VCaP (cell line): ENCODE results near the gene IGSF11.

Experiments used
- H3K27ac ChIP-seq: fragments of 450-650 bp; 2 replicates; pipeline ENCODE4 v1.5.1; 2017
- CTCF ChIP-seq: fragments of 450-650 bp; conservative IDR thresholded peaks from 2 replicates; pipeline ENCODE4 v1.5.1; 2017; ENCODE audit warnings: mild to moderate bottlenecking, moderate library complexity

The IGSF11 gene

GRCh38 chr3:118948146-118948545 lies 86.5 kb downstream of the IGSF11 start:
- no peak overlapping the region for H3K27ac ChIP-seq

GRCh38 chr3:118946449-118946848 lies 88.2 kb downstream of the IGSF11 start:
- no peak overlapping the region for H3K27ac ChIP-seq
- no peak for TF ChIP-seq CTCF

More at GRCh38 chr3:118948146-118948545, 86.5 kb downstream of the IGSF11 start:
- TF ChIP-seq CTCF, result no peak

- no peak for TF ChIP-seq CTCF
- H3K27ac ChIP-seq, result no peak overlapping the region
Measured at GRCh38 chr3:118945834-118946233, 88.8 kb downstream of the IGSF11 start.

GRCh38 chr3:118943597-118943996 lies 91.0 kb downstream of the IGSF11 start:
- TF ChIP-seq CTCF, result no peak
- H3K27ac ChIP-seq, result no peak overlapping the region

GRCh38 chr3:118942671-118943070 lies 92.0 kb downstream of the IGSF11 start:
- TF ChIP-seq CTCF, result no peak
- H3K27ac ChIP-seq, result no peak overlapping the region

GRCh38 chr3:118942195-118942594 lies 92.5 kb downstream of the IGSF11 start:
- H3K27ac ChIP-seq, result no peak overlapping the region
- TF ChIP-seq CTCF, result no peak

- no peak for TF ChIP-seq CTCF
- H3K27ac ChIP-seq, result no peak overlapping the region
Measured at GRCh38 chr3:118941236-118941635, 93.4 kb downstream of the IGSF11 start.
